ENCODE results near the gene RABL2B. TPM values are rescaled to one million over a fixed set of nuclear protein-coding genes. Genes with fewer than 3 reads are reported as not detected.

The RABL2B gene
- total and polyA plus RNA-seq, 11 donors: 3.8 to 12.7 (median 6.7) TPM

DNA sequence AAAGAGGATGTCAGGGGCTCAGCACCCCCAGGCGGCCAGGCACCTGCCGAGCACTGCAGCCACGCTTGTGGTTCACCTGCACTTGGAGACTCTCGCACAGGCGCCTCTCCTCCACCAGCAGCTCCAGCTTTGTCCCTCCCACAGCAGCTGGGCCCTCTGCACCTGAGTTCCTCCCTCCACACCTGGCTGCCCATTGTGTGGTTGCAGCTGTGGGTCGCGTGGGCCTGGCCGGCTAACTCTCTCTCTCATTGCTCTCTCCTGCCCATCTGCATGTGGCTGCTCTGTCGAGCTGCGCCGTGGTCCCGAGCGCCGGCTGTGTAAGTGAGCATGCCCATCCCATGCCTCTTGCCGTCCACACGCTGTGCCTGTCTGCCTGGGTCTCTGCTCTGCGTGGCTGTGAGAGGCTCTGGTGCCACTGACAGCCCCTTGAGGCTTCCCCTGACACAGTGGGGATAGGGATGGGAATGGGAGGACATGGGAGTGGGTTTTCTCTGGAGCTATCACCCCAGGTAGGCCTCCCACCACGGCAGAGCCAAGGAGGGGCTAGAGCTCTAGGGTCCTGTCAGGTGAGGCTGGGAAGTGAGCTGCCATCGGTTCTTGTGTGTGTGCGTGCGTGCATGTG, 53.9 kb downstream of the RABL2B start:
- no peak for ATAC-seq
- H3K4me1 ChIP-seq: peaks cover 4 to 68% (median 35%) of the 10 kb centered on the region in 12 donors
- intact Hi-C loops (cut with DNase I): no loop called here

DNA sequence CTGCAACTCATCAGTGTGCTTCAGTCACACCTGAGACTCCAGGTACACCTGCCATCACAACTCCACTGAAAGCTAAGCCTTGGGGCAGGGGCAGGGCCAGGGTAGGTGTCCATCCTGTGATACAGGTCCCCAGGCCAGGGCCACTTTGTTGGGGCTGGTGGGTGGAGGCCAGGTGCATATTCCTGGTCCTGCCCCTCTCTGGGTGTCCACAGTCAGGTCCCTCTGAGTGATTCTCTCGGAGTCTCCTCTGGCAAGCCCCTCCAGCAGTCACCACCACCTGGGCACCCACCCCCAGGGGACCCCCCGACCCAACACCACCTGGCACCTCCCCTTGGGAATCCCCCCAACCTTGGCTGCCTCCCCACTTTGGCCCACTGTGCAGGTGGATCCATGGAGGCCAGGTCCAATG, 54.9 kb downstream of the RABL2B start:
- no peak for TF ChIP-seq POLR2A (IDR thresholded peaks at IDR 0.05)
- TF ChIP-seq, protein P1, sequence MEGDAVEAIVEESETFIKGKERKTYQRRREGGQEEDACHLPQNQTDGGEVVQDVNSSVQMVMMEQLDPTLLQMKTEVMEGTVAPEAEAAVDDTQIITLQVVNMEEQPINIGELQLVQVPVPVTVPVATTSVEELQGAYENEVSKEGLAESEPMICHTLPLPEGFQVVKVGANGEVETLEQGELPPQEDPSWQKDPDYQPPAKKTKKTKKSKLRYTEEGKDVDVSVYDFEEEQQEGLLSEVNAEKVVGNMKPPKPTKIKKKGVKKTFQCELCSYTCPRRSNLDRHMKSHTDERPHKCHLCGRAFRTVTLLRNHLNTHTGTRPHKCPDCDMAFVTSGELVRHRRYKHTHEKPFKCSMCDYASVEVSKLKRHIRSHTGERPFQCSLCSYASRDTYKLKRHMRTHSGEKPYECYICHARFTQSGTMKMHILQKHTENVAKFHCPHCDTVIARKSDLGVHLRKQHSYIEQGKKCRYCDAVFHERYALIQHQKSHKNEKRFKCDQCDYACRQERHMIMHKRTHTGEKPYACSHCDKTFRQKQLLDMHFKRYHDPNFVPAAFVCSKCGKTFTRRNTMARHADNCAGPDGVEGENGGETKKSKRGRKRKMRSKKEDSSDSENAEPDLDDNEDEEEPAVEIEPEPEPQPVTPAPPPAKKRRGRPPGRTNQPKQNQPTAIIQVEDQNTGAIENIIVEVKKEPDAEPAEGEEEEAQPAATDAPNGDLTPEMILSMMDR (IDR thresholded peaks at IDR 0.05): no peak
- Histone ChIP-seq H3K4me1 (peaks cover 4 to 74% (median 39%) of the 10 kb centered on the region in 12 donors), H3K4me3 (no peak overlapping the region), H3K27me3 (peaks cover 0 to 32% (median 13%) of the 10 kb centered on the region in 9 donors), H3K36me3 (peaks cover 0 to 47% (median 12%) of the 10 kb centered on the region in 9 donors), H3K9me3 (no peaks in the 10 kb centered on the region), H3K27ac (peak overlapping the region in 1 of 12 donors; percentile 13)
- DNase-seq: peak in 3 of 5 donors; percentile 4 to 48 (median 15)
- intact Hi-C loops (cut with DNase I): no loop called here
- 77 to 87% (median 81%) methylated on average over 2 of the region's 2 CpGs for WGBS, 4 donors
- ATAC-seq: no peak

More for the DNA sequence above, 53.9 kb downstream of the RABL2B start:
- DNase-seq: peak in 4 of 5 donors; percentile 6 to 56 (median 18)
- WGBS, 4 donors: 84 to 89% (median 86%) methylated on average over 15 to 21 of the region's 21 CpGs
- H3K36me3 ChIP-seq: peaks cover 0 to 41% (median 10%) of the 10 kb centered on the region in 9 donors
- TF ChIP-seq POLR2A (IDR thresholded peaks at IDR 0.05): no peak
- TF ChIP-seq, protein P1 (IDR thresholded peaks at IDR 0.05): no peak
- no peak overlapping the region for H3K27ac ChIP-seq
- H3K4me3 ChIP-seq: no peak overlapping the region
- peaks cover 0 to 34% (median 13%) of the 10 kb centered on the region in 9 donors for H3K27me3 ChIP-seq
- no peaks in the 10 kb centered on the region for H3K9me3 ChIP-seq

DNA sequence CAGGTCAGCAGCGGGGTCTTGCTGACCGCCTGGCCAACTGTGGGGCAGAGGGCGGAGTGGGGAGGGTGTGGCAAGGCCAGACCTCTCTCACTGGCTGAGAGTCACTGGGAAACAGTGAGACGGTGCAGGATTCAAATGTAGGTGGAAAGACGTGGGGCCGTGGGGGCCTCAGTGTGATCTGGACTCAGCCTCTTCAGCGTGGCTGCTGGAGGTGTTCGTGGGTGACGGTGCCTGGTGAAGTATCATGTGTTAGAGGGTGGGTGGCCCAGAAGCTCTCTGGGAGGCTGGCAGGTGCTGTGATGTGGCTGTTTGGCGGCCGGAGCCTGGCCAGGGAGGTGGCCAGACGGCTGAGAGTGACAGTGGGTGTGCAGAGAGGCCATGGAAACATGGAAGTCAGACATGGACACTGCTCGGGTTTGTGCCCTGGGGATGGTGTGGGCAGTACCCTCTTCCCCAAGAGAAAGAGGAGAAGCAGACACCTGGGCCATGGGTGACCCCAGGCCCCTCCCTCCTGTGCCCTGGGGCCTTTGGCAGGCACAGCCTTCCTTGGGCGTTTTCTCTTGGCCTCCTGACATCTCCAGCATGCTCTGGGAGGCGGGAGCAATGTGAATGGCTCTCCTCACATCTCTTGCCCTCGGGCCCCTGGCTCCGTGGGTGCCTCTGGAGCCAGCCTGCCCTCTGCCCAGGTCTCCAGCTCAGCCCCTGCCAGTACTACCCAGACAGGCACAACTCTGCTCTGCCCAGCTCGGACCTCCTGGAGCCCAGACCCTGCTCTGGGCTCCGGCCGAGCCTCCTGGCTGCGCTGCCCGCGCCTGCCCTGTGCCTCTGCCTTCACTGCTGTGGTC, 55.5 kb downstream of the RABL2B start:
- H3K27ac ChIP-seq: peak overlapping the region in 2 of 12 donors; percentile 13 to 20
- H3K27me3 ChIP-seq: peaks cover 0 to 31% (median 13%) of the 10 kb centered on the region in 9 donors
- peak in 3 of 5 donors; percentile 5 to 42 (median 23) for DNase-seq
- H3K4me1 ChIP-seq: peaks cover 4 to 77% (median 38%) of the 10 kb centered on the region in 12 donors
- intact Hi-C loops (cut with DNase I): no loop called here
- no peak for ATAC-seq
- H3K4me3 ChIP-seq: no peak overlapping the region
- TF ChIP-seq, protein P1 (IDR thresholded peaks at IDR 0.05): no peak
- no peak for TF ChIP-seq POLR2A (IDR thresholded peaks at IDR 0.05)
- no peaks in the 10 kb centered on the region for H3K9me3 ChIP-seq
- peaks cover 0 to 49% (median 12%) of the 10 kb centered on the region in 9 donors for H3K36me3 ChIP-seq
- WGBS, 4 donors: 74 to 83% (median 79%) methylated on average over 14 to 23 of the region's 23 CpGs
